ENCODE data around the gene GSS.

Gene GSS

GRCh38 chr20:34978092-34978744 is 22.6 kb upstream of the GSS start:
- H3K4me3 ChIP-seq (ENCODE audit: low read depth, low read length), result no peak overlapping the region
- DNase-seq (ENCODE audit: low read depth, low spot score), result no peak
- no peak for TF ChIP-seq CTCF (IDR thresholded peaks at IDR 0.05; ENCODE audit: low read depth, low read length)
- in situ Hi-C loops (cut with HindIII; ENCODE audit: low sequenced_read_pairs), result no loop called here

DNA sequence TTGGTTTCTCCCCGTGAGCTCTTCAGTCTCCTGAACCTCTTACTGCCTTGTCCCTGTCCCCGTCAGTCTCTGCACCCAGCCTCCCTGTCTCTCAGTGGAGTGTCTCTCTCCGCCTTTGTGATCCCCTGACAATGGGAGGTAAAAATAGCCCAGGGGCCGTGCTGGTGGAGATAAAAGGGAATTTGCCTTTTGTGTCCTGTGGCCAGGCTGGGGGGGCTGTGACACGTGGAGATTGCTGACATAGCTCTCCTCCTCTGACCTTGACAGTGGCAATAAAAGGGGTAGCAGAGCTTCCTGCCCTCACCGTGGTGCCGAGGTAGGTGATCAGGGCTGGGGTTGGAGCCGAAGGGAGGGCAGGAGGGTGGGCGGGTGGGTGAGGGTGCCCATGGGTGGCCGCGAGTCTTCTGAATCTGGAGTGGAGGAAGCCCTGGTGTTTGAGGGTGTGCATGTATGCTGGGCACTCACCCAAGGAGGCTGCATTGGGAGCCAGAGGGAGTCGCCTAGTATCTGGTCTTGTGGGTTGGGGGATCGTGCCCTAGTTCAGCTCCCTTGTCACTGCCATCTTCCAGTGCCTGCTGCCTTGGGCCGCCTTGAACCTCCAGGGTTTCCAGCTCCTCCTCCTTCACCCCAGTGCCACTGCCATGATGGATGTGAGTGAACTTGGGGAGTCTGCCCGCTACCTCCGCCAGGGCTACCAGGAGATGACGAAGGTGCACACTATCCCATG is 21.9 kb upstream of the GSS start:
- no peak overlapping the region for H3K4me3 ChIP-seq (ENCODE audit: low read depth, low read length)
- no peak for TF ChIP-seq CTCF (IDR thresholded peaks at IDR 0.05; ENCODE audit: low read depth, low read length)
- in situ Hi-C loops (cut with HindIII; ENCODE audit: low sequenced_read_pairs), result no loop called here
- DNase-seq (ENCODE audit: low read depth, low spot score), result no peak

DNA sequence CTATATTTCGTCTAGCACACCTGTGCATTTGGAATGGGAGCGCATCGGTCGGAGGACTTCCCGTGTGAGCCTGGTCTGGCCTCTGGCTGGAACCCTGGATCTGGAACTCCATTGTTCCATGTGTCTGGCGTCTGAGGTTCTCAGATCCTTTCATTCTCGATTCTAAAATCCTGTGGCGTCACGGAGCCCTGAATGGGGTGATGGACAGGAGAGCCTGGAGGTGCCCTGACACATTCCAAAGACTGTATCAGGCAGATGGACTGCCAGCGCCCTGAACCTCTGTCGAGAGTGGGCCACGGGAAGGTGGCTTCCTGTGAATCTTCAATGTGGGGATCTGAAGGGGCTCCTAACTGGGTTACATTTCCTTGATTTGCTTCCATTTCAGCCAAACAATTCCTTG is 20.7 kb upstream of the GSS start:
- DNase-seq (ENCODE audit: low read depth, low spot score), result no peak
- no peak for TF ChIP-seq CTCF (IDR thresholded peaks at IDR 0.05; ENCODE audit: low read depth, low read length)
- in situ Hi-C loops (cut with HindIII; ENCODE audit: low sequenced_read_pairs), result no loop called here
- no peak overlapping the region for H3K4me3 ChIP-seq (ENCODE audit: low read depth, low read length)

DNA sequence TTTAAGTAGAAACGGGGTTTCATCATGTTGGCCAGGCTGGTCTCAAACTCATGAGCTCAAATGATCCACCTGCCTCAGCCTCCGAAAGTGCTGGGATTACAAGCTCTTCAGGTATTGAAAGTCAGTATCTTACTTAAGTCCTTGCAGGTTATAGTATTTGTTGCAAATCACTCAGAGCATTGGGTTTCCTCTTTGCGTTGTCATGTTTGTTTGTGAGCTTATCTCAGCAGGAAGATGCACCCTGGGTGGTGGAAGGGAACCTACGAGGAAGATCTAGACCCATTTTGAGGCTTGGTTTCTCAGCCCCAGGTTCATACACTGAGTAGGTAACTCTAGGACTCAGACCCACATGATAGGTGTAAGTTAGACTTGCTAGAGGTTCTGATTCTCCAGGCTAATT is 18.6 kb upstream of the GSS start:
- in situ Hi-C loops (cut with HindIII; ENCODE audit: low sequenced_read_pairs), result no loop called here
- DNase-seq (ENCODE audit: low read depth, low spot score), result no peak
- no peak for TF ChIP-seq CTCF (IDR thresholded peaks at IDR 0.05; ENCODE audit: low read depth, low read length)
- H3K4me3 ChIP-seq (ENCODE audit: low read depth, low read length), result no peak overlapping the region

DNA sequence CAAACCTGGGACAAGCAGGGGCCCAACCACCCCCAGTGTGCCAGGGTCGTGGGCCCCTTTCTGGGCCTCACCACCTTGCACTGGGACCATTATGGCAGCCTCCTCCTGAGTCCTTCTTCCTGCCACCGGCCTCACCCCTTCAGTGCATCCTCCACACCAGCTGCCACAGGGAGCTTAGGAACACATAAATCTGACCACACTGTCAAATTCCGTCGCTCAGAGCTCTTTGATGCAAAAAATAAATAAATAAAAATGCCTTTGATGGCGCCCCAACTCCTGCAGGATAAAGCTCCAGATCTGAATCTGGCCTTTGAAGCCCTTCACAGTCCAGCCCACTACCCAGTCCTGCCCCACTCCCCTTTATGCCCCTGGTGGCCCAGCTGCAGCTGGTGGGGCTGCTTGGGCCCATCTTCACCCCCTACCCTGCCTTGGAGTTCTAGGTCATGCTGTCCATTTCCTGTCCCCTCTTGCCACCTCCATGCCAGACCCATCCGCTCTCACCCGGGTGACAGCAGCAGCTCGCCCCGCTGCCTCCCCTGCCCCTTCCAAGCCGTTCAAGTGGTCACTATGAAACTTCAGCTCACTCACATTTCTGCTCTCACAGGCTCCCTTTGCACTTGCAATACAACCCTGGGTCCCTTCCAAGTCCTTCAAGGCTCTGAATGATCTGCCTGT is 16.1 kb upstream of the GSS start:
- no peak overlapping the region for H3K4me3 ChIP-seq (ENCODE audit: low read depth, low read length)
- DNase-seq (ENCODE audit: low read depth, low spot score), result no peak
- TF ChIP-seq CTCF (IDR thresholded peaks at IDR 0.05; ENCODE audit: low read depth, low read length), result no peak
- in situ Hi-C loops (cut with HindIII; ENCODE audit: low sequenced_read_pairs), result no loop called here

- no peak for DNase-seq (ENCODE audit: low read depth, low spot score)
- H3K4me3 ChIP-seq (ENCODE audit: low read depth, low read length), result no peak overlapping the region
- TF ChIP-seq CTCF (IDR thresholded peaks at IDR 0.05; ENCODE audit: low read depth, low read length), result no peak
- in situ Hi-C loops (cut with HindIII; ENCODE audit: low sequenced_read_pairs), result no loop called here
These were observed 15.4 kb upstream of the GSS start for GRCh38 chr20:34970846-34971560.

Measured in astrocyte of the spinal cord (primary cell).